HL-60 (cell line): ENCODE results near the gene CLOCK.
A peak's percentile ranks its signal among the peaks of the same experiment; 100 is the strongest.

Source experiments
- DNase-seq, 2 experiments: peaks; one replicate each; pipeline ENCODE4 v3.0.0-alpha.2; 2010 to 2020; ENCODE audit warnings: low read depth in 1 of 2, low spot score in 1 of 2
- H3K27ac ChIP-seq: fragments of 250-450 bp; sonication (Bioruptor Pico); replicated peaks from 2 replicates; pipeline ENCODE4 v1.5.1; 2020; ENCODE audit warnings: mild to moderate bottlenecking, moderate library complexity
- H3K27me3 ChIP-seq: fragments of 250-450 bp; sonication (Bioruptor Pico); 2 replicates; pipeline ENCODE4 v1.5.1; 2021; ENCODE audit warnings: mild to moderate bottlenecking, moderate library complexity; ENCODE audit not compliant: insufficient read depth, poor library complexity, severe bottlenecking
- H3K4me3 ChIP-seq: replicated peaks from 2 replicates; pipeline ENCODE4 v1.5.1; 2011; ENCODE audit warnings: mild to moderate bottlenecking, control low read depth, low read length; ENCODE audit not compliant: insufficient read depth
- CTCF ChIP-seq: IDR thresholded peaks from one replicate; pipeline ENCODE4 v1.5.1; 2011; ENCODE audit warnings: low read length, control low read depth, inconsistent platforms; ENCODE audit not compliant: insufficient read depth
- GABPA ChIP-seq: IDR thresholded peaks from 2 replicates; pipeline ENCODE4 v1.6.1; 2012; ENCODE audit warnings: low read depth
- POLR2AphosphoS5 ChIP-seq: IDR thresholded peaks from 2 replicates; pipeline ENCODE4 v1.6.1; 2012; ENCODE audit warnings: low read depth
- REST ChIP-seq: IDR thresholded peaks from 2 replicates; pipeline ENCODE4 v1.6.1; 2012; ENCODE audit warnings: low read depth; ENCODE audit not compliant: insufficient replicate concordance
- SPI1 ChIP-seq: IDR thresholded peaks from 2 replicates; pipeline ENCODE4 v1.6.1; 2012; ENCODE audit warnings: low read depth, mild to moderate bottlenecking, borderline replicate concordance

The CLOCK gene

GRCh38 chr4:55530691-55531090 lies 16.0 kb downstream of the CLOCK start:
- peak in 1 of 2 experiments; percentile 15 for DNase-seq
- Histone ChIP-seq H3K4me3 (no peak overlapping the region), H3K27ac (no peak overlapping the region), H3K27me3 (no peaks in the 10 kb centered on the region)
- TF ChIP-seq REST = no peak
- no peak for TF ChIP-seq GABPA
- no peak for TF ChIP-seq CTCF
- no peak for TF ChIP-seq SPI1
- no peak for TF ChIP-seq POLR2AphosphoS5

DNA sequence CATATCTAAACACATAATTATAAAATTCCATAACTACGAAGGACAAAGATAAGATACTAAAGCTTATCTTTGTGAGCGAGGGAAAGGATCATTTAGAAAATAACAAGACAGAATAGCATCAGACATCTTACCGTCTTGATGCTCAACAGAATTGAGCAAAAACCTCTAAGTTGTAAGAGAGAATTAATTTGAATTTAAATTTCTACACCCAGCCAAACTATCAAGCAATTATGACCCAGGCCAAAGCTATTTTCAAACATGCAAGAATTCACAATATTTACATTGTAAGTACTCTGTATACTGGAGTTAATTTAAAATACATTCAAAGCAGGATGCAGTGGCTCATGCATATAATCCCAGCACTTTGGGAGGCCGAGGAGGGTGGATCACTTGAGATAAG lies 16.5 kb downstream of the CLOCK start:
- no peak for TF ChIP-seq SPI1
- no peak for TF ChIP-seq GABPA
- no peak for TF ChIP-seq POLR2AphosphoS5
- no peak for TF ChIP-seq REST
- no peak for TF ChIP-seq CTCF
- Histone ChIP-seq H3K27me3 (no peaks in the 10 kb centered on the region), H3K4me3 (no peak overlapping the region), H3K27ac (no peak overlapping the region)
- no peak for DNase-seq

- TF ChIP-seq GABPA (no peak), SPI1 (no peak), REST (no peak), CTCF (no peak), POLR2AphosphoS5 (no peak)
- DNase-seq = no peak
- no peak overlapping the region for H3K27ac ChIP-seq
Measured at GRCh38 chr4:55528491-55528890, 18.2 kb downstream of the CLOCK start.

More at GRCh38 chr4:55528491-55528890, 18.2 kb downstream of the CLOCK start:
- Histone ChIP-seq H3K4me3 (no peak overlapping the region), H3K27me3 (no peaks in the 10 kb centered on the region)
